ENCODE results near the gene MRPS10.
A peak's percentile ranks its signal among the peaks of the same experiment; 100 is the strongest.
"Not testable (repeated sequence)": the region's sequence is repeated elsewhere in the genome, so short reads cannot be mapped to it uniquely, and the experiment has no call there.

Gene MRPS10

GRCh38 chr6:42203183-42203582 is 14.5 kb downstream of the MRPS10 start:
- DNase-seq, result no peak

- DNase-seq, result not testable (repeated sequence)
Observed at GRCh38 chr6:42202131-42202915, 15.3 kb downstream of the MRPS10 start.

GRCh38 chr6:42201382-42201781 is 16.3 kb downstream of the MRPS10 start:
- no peak for DNase-seq

GRCh38 chr6:42200035-42200434 is 17.6 kb downstream of the MRPS10 start:
- DNase-seq, result no peak

GRCh38 chr6:42199106-42199981 is 18.3 kb downstream of the MRPS10 start:
- peak; percentile 2 to 16 for DNase-seq

GRCh38 chr6:42197555-42198362 is 19.9 kb downstream of the MRPS10 start:
- DNase-seq, result peak; percentile 24 to 42

- DNase-seq, result no peak
Observed at GRCh38 chr6:42195415-42195814, 22.2 kb downstream of the MRPS10 start.

- DNase-seq, result no peak
Observed at GRCh38 chr6:42194056-42194455, 23.6 kb downstream of the MRPS10 start.

GRCh38 chr6:42193491-42193894 is 24.2 kb downstream of the MRPS10 start:
- no peak for DNase-seq

GRCh38 chr6:42192385-42192784 is 25.3 kb downstream of the MRPS10 start:
- DNase-seq, result not testable (repeated sequence)

- no peak for DNase-seq
Observed at GRCh38 chr6:42190554-42191183, 27.0 kb downstream of the MRPS10 start.

GRCh38 chr6:42188406-42188805 is 29.3 kb downstream of the MRPS10 start:
- no peak for DNase-seq

GRCh38 chr6:42185597-42185996 is 32.1 kb downstream of the MRPS10 start:
- DNase-seq, result no peak

- DNase-seq, result no peak
Observed at GRCh38 chr6:42184475-42184874, 33.2 kb downstream of the MRPS10 start.

GRCh38 chr6:42182101-42182500 is 35.6 kb downstream of the MRPS10 start:
- no peak for DNase-seq

GRCh38 chr6:42179945-42180313 is 37.7 kb downstream of the MRPS10 start:
- no peak for DNase-seq

GRCh38 chr6:42179261-42179944 is 38.3 kb downstream of the MRPS10 start:
- no peak for DNase-seq

- no peak for DNase-seq
Observed at GRCh38 chr6:42177514-42178364, 39.9 kb downstream of the MRPS10 start.

GRCh38 chr6:42176981-42177380 is 40.7 kb downstream of the MRPS10 start:
- no peak for DNase-seq

- DNase-seq, result peak; percentile 14 to 29
Observed at GRCh38 chr6:42175860-42176259, 41.8 kb downstream of the MRPS10 start.

GRCh38 chr6:42173101-42173500 is 44.6 kb downstream of the MRPS10 start, which contains the start of gene GUCA1A:
Gene GUCA1A (plus strand): TSS chr6:42173364. CDS start chr6:42173614, 250 bp downstream.
- DNase-seq, result no peak
